Frontal cortex (tissue), 4 donors: ENCODE data around the gene LENEP. TPM values are rescaled to one million over a fixed set of nuclear protein-coding genes. Genes with fewer than 3 reads are reported as not detected.
A peak's percentile ranks its signal among the peaks of the same experiment; 100 is the strongest.

Source experiments
- DNase-seq, 2 donors: peaks; one replicate each; pipeline ENCODE4 v3.0.0; 2012; ENCODE audit warnings: low spot score in 2 of 2
- FAIRE-seq: peaks from 2 replicates; lab custom pipeline; 2012; peaks lifted over from hg19 to GRCh38; lab: Jason Lieb, UNC
- total RNA-seq: library from RNA; depleted of rRNA; stranded (reverse); fragments of >200 nt; gene quantifications from one replicate; pipeline ENCODE4 v1.2.3, GENCODE V29; 2014
- donor health status: control.
- donor health status: control.
- donor health status: control.

The LENEP gene, protein sequence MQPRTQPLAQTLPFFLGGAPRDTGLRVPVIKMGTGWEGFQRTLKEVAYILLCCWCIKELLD
- 1.2 TPM for total RNA-seq

DNA sequence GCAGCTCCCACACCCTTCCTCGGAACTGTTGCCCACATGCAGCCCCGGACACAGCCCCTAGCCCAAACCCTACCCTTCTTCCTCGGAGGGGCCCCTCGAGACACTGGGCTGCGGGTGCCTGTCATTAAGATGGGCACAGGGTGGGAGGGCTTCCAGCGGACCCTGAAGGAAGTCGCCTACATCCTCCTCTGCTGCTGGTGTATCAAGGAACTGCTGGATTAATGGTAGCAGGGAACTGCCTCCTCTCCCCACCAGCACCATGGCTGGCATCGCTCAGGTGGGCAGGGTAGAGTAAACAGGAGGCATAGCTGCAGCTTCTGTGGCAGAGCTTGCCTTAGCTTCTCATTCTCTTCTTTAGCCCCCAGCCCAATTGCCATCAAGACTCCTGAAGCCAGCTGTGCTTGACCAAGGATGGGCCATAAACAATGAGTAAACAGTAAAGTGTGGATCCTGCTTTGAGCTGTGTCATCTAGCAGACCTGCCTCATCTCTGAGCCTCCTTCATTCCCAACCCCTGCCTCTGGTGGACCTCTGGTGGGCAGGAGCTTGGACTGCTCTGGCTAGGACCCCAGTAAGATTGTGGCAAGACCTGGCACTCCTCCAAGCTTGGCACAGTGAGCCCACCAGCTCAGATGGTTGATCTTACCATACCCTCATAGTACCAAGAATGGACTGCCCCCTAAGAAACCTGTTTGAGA, at the start of gene LENEP:
Gene LENEP, plus strand, starts transcription at position 15 of the 697 bp plus-strand sequence. Its CDS starts 22 bp downstream, at position 37.
- DNase-seq (no peak), FAIRE-seq (no peak)

DNA sequence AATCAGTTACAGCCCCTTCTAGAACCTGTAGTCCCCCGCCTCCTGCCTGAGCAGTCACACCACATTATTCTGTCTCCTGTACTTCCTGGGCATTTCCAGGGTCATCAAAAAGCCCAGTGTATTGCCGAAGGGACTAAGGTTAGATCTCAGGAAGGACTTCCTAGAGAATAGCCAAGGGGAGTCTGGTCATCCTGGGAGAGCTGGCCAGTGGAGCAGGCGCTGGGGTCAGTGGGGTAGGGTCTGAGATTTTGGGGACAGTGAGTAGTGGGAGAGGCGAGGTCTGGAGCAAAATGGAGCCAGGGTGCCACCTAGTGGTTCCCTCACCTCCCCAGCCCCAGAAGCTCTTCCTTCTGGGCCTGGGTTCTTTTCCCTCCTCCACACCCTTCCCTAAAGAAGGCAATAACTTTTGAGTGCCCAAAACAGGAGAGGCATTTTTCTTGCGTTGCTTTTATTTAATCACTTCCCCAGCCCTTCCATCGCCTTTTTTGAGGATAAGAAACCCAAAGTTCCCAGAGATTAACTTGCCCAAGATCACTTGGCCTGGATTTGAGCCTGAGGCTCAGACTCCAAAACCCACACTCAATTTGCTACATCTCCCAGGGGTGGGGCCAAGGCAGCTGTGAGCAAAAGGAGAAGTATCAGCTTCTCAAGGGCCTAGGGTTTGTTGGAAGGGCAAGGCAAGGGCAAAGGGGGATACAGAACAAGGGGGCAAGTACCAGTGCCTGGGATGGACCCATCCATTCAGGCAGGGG, 49.6 kb upstream of the LENEP start:
- DNase-seq (peak in 1 of 2 donors; percentile 57), FAIRE-seq (no peak)

DNA sequence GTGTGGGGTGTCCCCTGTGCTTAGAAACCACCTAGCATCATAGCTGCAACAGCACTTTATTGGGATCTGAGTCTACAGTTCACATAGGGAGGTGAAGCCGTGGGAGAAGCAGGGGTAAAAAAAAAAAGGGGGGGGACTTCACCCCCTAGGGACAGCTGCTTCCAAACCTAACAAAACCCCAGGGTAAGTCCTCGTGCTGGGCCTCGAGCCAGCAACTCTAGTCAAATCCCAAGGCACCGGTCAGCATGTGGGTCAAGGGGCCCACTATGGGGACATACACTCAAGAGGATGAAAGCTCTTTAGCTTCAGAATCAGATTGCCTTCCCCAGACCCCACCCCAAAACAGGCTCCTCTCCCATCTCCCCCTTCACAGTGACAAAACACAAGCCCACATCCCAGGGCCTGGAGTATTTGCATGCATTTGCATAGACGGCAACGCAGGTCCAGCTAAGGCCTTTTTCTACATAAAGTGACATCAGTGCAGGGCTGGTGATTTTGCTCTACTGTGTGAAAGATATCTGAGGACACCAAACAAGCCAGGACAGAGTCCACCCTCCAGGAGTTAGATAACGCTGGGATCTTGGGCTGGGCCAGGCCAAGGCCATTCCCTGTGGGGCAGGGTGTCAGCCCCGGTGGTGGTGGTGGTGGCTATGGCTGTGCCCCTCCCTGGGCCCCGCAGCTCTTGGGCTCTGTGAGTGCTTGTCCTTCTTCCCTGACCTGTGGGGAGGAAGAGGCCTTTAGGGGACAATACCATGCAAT, 48.8 kb upstream of the LENEP start:
- FAIRE-seq = no peak
- no peak for DNase-seq

DNA sequence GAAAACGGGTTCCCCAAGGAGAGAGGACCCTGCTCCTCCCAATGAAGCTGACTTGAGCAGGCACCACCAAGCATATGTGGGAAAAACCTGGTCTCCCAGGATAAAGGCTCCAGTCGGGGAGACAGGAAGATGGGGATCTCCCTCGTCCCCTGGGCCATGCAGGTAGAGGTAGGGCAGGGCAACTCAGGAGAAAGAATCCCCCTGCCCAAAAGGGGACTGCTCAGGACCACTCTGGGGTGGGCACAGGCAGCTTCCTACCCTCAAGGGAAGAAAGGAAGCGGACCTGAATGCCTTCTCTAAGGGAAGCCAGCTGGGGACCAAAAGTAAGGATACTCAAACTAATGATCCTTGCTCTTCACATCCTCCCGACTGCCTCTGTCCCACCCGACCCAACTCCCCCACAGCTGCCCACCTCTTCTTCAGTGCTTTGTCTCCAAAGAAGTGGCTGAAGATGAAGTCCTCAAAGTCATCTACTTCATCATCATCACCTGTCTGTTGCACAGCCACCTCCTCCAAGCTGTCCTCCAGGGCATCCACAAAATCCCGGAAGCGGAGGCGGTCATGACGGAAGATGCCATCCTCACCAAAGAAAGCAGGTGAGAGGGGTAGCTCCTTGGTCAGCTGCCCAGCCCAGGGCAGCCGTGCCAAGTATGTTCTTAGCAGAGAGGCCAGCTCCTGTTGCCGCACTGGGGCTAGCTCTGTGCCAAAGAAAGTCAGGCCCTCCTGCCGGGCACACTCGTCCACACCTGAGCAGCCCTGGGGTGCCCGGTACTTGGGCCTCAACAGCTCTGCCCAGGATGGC, 48.0 kb upstream of the LENEP start:
- FAIRE-seq (no peak), DNase-seq (no peak)

DNA sequence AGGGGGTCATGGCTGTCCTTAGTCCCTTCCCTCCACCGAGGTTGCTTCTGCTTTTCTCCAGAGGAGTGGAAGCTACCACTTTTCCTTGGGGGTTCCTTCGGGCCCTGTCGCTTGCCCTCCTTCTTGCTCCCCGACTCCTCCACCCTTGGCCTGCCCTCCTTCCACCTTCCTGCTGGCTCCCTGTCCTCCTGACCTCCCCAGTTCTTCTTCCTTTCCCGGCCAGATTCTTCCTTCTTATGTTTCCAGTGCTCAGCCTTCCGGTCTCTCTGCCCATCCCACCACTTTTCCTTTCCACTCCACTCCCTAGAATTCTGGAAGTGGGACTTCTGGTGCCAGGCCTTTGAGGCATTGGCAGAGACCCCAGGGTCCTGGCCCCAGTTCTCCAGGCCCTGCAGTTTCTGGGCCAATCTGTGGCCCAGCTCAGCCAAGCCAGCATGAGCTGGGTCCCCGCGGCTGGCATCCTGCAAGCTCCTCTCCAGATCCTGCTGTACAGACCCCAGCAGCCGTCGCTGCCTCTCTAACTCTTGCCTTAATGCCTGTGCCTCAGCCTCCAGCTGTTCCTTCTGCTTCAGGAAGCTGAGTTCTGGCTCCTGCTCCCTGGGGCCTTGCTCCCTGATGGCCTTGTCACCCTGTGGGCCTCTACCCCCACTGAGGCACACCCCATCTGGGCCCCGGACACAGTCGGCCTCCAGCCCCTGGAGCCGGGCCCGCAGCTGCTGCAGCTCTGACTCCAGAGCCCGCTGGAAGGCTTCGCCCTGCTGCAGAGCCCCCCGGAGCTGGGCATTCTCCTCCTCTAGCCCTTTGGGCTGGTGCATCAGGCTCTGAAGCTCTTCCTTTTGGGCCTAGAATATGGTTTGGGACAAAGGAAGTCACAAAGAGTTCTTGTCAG, 47.2 kb upstream of the LENEP start:
- FAIRE-seq = no peak
- DNase-seq = no peak

DNA sequence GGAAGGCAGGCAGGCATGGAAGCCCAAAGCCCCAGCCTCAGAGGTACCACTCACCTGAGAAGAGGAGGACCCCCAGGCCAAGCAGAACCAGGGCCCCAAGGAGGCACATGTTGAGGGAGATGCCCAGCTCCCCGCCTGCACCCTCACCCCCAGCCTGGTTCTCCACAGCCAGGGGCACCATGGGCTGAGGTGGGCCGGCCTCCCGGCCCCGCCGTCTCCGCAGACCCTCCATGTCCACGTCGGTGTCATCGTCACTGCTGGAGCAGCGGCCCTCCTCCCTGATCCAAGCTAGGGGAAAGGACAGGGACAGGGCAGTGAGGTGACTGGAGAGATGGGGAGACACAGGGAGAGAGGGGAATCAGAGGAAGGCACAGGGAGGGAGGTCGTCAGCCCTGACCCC, 45.3 kb upstream of the LENEP start:
- DNase-seq (no peak), FAIRE-seq (no peak)

DNA sequence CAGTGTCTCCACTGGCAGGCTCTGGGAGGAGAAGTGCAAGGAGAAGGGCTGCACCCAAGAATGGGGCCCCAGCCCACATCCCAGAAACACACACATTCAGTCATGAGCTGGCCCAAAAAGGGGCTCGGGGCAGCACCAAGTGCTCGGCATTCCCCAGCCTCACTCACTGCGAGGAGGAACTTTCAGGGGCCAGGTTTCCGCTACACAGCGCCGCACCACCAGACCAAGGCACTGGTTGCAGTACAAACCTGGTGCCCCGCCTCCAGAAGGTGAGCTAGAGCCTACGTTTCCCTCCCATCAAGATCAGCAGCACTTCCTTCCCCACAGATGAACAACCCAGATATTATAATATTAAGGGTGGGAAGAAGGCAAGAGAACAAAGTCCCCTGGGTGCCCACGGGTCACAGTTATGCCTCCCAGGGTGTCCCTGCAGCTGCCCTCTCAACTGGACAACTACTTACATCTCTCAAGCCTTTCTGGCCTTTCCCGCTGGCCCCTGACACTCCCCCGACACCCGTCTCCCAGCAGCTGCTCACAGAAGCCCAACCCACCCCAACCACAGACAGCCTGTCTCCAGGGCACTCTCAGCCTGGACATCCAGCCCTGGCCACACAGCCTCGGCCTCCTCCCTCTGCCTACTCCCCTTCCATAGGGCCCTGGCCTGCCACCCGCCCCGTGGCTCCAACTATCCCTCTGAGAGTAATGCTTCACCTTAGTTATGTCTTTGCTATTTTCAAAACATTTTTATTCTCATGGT, 41.3 kb upstream of the LENEP start:
- DNase-seq = no peak
- FAIRE-seq = no peak

DNA sequence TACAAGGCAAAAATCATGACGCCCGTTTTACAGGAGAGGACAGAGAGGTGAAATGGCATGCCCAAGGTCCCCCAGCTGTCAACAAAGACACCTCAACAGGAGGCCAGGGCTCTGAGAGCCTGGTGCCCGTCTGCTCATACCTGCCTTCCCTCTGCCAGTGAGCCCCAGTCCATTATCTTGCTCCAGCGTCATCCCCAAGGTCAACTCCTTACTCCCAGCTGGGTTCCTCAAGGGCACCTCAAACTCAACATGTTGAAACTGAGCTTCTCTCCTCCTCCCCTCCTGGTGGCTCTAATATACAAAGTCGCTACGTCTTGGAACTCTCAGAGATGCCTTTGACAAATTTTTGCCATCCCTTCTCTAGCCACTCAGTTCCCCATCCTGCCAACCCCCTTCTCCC, 40.7 kb upstream of the LENEP start:
- no peak for DNase-seq
- FAIRE-seq = no peak

DNA sequence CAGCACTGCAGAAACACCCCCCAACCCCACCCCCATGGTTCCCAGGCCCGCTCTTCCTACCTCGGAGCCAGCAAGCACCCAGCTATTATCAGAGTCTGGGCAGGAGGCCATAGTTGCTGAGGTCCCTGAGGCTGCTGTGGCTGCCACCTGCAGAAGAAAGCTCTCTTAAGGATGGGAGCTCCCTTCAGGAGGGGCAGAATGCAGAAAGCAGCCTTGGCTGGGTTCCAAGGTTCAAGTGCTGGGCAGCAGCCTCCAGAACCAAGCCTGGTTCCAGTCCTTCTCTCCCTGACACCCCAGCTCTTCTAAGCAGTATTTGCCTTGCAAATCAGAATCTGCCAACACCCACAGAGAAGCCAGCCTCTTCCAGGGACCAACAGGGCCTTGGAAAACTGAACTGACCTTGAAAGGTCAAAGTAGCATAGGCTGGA, 39.8 kb upstream of the LENEP start:
- no peak for FAIRE-seq

DNA sequence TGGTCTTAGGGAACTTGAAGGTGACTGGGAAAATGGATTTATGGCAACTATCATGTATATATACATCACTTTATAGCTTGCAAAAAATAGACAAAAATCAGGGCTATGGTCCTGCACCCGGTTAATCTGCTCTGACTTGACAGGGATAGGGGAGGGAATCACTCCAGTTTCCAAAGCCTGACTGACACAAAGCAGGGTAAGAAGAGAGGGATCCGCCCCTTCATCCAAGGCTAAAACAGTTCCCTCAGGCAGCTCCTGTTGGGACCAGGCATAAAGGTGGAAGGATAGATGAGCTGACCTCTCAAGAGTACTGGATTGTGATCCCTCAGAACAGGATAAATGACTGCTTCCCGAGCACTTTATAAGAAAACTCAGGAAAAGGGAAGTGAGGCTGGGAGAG, 38.8 kb upstream of the LENEP start:
- FAIRE-seq (no peak), DNase-seq (no peak)

More for the DNA sequence above, 39.8 kb upstream of the LENEP start:
- DNase-seq = no peak

DNA sequence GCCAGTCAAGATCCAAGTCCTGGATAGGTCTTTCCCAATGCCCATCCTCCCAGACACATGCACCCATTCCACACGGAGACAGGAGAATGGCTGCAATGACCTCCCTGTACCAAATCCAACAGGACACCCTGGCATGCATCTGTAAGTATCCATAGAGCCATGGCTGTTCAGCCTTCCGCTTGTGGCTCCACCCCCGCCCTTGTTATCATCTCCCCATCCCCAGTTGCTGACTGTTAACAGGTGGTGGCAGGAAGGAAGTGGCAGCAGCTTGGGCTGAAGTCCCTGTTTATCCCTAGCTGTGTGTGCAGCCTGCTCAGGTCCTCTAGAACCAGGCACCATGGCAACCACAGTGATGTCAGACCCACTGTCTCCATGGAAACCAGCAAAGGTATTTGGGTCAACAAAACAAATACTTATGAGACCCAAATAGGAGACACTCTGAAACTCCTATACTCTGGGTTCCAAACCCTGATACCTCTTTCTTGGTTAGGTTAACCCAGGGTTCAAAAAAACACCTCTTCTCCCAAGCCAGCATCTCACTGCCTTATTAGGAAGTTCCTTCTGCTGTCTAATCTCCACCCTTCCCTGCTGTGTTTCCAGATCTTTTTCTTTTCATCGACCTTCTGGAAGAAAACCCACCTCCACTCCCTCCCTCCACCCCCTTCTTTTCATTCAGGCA, 38.2 kb upstream of the LENEP start:
- FAIRE-seq = no peak
- DNase-seq = peak in 1 of 2 donors; percentile 70

DNA sequence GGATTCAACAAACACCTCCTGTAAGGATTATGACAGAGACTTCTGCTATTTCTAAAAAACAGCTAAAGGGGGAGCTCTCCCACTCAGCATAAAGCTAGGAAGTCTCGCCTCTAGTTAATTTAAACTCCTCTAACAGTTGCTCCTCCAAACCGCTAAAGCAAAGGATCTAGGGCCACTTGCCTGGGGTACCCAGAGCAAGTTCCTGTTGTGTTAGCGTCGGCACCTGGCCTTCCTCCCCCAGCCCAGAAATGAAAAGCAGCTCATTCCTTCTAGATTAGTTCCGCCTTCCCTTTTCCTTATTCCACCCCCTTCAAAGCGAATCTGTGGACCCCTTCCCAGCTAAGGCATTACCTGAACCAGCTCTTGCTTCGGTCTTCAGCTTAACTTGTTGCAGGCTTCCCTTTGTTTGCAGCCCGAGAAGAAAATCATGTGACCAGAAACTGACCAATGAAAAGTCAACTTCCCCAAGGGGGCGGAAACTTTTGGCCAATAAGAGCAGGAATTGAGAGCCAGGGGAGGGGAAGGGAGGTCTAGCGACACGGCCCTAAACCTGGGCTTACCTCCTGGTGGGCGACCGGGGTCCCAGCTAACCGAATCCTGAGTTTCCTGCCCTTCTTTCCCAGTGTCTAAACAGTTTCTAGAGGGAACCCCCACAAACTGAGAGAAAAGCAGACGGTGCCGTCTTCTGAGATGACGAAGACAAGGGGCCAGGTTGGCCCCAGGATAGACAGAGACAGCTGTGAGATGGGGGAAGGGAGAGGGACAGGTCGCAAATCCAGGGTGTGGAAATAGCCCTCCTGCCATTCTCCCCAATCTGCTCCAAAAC, 37.5 kb upstream of the LENEP start, which contains the start of gene PBXIP1:
Gene PBXIP1, minus strand, starts transcription at position 382 of the 826 bp plus-strand sequence. CDS start 2,378 bp downstream, outside the sequence.
- no peak for FAIRE-seq
- DNase-seq = peak; percentile 89 to 90

DNA sequence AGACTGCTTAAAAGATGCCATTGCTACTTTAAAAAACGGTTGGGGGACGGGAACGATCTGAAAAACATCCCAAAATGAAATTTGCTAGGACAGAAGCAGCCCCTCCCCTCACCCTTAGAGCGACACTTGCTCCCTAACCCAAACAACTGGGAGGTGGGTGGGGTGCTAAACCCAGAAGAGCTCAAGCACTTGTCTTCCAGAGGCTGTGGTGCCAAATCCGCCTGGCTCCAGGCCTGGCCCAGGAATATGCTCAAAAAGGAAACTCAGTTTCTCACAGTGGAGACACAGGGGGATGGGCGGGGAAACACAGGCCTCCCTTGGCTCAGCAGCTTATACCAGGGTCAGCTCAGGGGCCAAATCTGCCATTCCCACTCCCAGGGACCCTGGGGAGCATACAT, 36.8 kb upstream of the LENEP start:
- FAIRE-seq (no peak), DNase-seq (no peak)

DNA sequence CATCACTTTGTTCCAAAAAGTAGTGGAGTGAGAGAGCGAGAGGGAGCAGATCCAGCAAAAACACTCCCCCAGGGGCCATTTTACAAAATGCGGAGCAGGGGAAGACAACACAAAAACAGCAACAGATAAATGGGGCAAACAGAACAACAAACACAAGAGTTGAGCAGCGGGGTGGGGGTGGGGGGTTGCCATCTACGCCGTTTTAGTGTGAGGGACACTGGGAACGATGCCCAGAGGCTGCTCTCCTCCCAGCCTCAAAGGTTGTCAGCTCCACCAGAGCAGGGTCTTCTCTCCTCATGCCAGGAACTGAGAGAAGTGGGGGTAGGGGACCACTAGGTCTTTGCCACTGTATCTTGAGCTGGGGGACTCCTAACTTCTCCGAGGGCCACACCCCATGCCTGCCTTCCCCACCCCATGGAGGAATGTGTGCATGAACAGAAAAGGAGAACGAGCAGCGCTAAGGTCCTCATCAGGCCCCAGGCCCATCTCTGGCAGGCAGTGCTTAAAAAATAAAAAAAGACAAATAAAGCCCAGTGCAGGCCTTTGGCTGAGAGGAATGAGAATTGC, 36.2 kb upstream of the LENEP start:
- DNase-seq (no peak), FAIRE-seq (no peak)

DNA sequence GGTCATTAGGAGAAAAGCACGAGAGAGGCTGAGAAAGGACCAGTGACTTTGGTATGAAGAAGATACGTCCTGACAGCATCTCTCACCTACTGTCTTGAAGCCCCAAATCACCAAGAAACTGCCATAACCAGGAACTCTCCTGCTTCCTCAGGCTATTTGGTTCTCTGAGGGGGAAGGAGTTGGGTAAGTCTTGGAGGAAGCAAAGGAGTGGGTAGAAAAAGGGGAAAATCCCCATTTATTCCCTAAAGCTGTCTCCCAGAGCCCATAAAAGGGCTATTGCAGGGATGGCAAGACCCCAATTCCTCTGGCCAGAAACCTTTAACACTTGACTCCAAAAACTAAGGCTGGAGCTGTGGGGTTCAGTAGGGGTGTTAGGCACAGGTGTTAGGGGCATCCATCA, 35.4 kb upstream of the LENEP start:
- no peak for DNase-seq
- FAIRE-seq = no peak
